IMR-90 (cell line): ENCODE measurements around the gene CLPSL2. TPM values are rescaled to one million over a fixed set of nuclear protein-coding genes. Genes with fewer than 3 reads are reported as not detected.

Source experiments
- ATAC-seq: fragments of 200-7000 bp; cut with Tn5 transposase; 2 replicates; pipeline ENCODE4 v1.9.1; 2020; ENCODE audit warnings: low read depth, mild to moderate bottlenecking, moderate library complexity
- BruUV-seq: library from RNA; stranded (reverse); fragments of 400-500 nt; replicated peaks from 2 replicates; lab custom pipeline; 2021; lab: Mats Ljungman, UMichigan
- CTCF ChIA-PET: fragments of 300-600 bp; formaldehyde crosslinking; extraction: SDS; loops from one replicate; lab custom pipeline; 2021; ENCODE audit warnings: antibody characterized with exemption; lab: Yijun Ruan, JAX
- POLR2A ChIA-PET: fragments of 300-600 bp; sonication (Branson Sonifier 250); formaldehyde crosslinking; loops from one replicate; lab custom pipeline; 2022; ENCODE audit warnings: antibody characterized with exemption; ENCODE audit not compliant: unreplicated experiment; lab: Charles Lee
- DNase-seq: peaks from one replicate; pipeline ENCODE4 v3.0.0; 2013
- H2AFZ ChIP-seq: replicated peaks from 2 replicates; pipeline ENCODE3; 2013; ENCODE audit warnings: low read length, mild to moderate bottlenecking; ENCODE audit not compliant: poor library complexity
- H2AK5ac ChIP-seq: 2 replicates; pipeline ENCODE4 v1.6.1; 2013; ENCODE audit warnings: low read depth, low read length, inconsistent platforms
- H2AK9ac ChIP-seq: replicated peaks from 2 replicates; pipeline ENCODE3; 2013; ENCODE audit warnings: mild to moderate bottlenecking, low read depth, low read length, moderate library complexity; ENCODE audit not compliant: poor library complexity
- H2BK120ac ChIP-seq: 2 replicates; pipeline ENCODE4 v1.6.1; 2013; ENCODE audit warnings: low read depth, low read length, inconsistent platforms
- H2BK15ac ChIP-seq: 3 replicates; pipeline ENCODE4 v1.6.1; 2013; ENCODE audit warnings: low read depth, low read length, inconsistent platforms
- H2BK20ac ChIP-seq: 2 replicates; pipeline ENCODE4 v1.6.1; 2013; ENCODE audit warnings: low read depth, mild to moderate bottlenecking, inconsistent platforms, low read length, moderate library complexity
- H2BK5ac ChIP-seq: 2 replicates; pipeline ENCODE4 v1.6.1; 2013; ENCODE audit warnings: mild to moderate bottlenecking, low read depth, low read length, inconsistent platforms; ENCODE audit not compliant: poor library complexity, severe bottlenecking
- H3K14ac ChIP-seq: replicated peaks from 2 replicates; pipeline ENCODE4 v1.6.1; 2013; ENCODE audit warnings: low read depth, low read length, inconsistent platforms
- H3K18ac ChIP-seq: 2 replicates; pipeline ENCODE4 v1.6.1; 2013; ENCODE audit warnings: low read depth, low read length, control low read depth
- H3K23ac ChIP-seq: 2 replicates; pipeline ENCODE4 v1.6.1; 2013; ENCODE audit warnings: low read depth, low read length, inconsistent platforms
- H3K27ac ChIP-seq: 2 replicates; pipeline ENCODE4 v1.5.1; 2013; ENCODE audit warnings: mild to moderate bottlenecking, control low read depth, low read length; ENCODE audit not compliant: insufficient read depth
- H3K27me3 ChIP-seq: 2 replicates; pipeline ENCODE4 v1.6.1; 2013; ENCODE audit warnings: low read length; ENCODE audit not compliant: control insufficient read depth, insufficient read depth
- H3K36me3 ChIP-seq: 2 replicates; pipeline ENCODE4 v1.6.1; 2013; ENCODE audit warnings: low read length, mixed read lengths; ENCODE audit not compliant: control insufficient read depth, insufficient read depth
- H3K4ac ChIP-seq: 2 replicates; pipeline ENCODE4 v1.6.1; 2013; ENCODE audit warnings: low read depth, low read length, inconsistent platforms
- H3K4me1 ChIP-seq: 2 replicates; pipeline ENCODE4 v1.6.1; 2013; ENCODE audit warnings: low read length, mixed read lengths; ENCODE audit not compliant: control insufficient read depth, insufficient read depth
- H3K4me2 ChIP-seq: 2 replicates; pipeline ENCODE4 v1.6.1; 2013; ENCODE audit warnings: low read depth, mild to moderate bottlenecking, control low read depth, low read length, moderate library complexity
- H3K4me3 ChIP-seq: 2 replicates; pipeline ENCODE4 v1.5.1; 2013; ENCODE audit warnings: low read depth, mild to moderate bottlenecking, control low read depth, low read length, moderate library complexity; ENCODE audit not compliant: insufficient read depth
- H3K56ac ChIP-seq: 2 replicates; pipeline ENCODE4 v1.6.1; 2013; ENCODE audit warnings: low read length, inconsistent platforms; ENCODE audit not compliant: insufficient read depth; ENCODE audit errors: extremely low read depth
- H3K79me1 ChIP-seq, 2 experiments: 2 replicates each; pipeline ENCODE4 v1.6.1; 2013; ENCODE audit warnings: low read length in 2 of 2, inconsistent platforms in 1 of 2, low read depth in 1 of 2
- H3K9ac ChIP-seq: 2 replicates; pipeline ENCODE4 v1.6.1; 2013; ENCODE audit warnings: low read depth, low read length, control low read depth
- H3K9me1 ChIP-seq: 2 replicates; pipeline ENCODE4 v1.6.1; 2013; ENCODE audit warnings: low read length, inconsistent platforms; ENCODE audit not compliant: insufficient read depth
- H3K9me3 ChIP-seq: 2 replicates; pipeline ENCODE4 v1.6.1; 2013; ENCODE audit warnings: low read length; ENCODE audit not compliant: control insufficient read depth, insufficient read depth
- H4K20me1 ChIP-seq: 2 replicates; pipeline ENCODE4 v1.6.1; 2013; ENCODE audit warnings: low read length, inconsistent platforms; ENCODE audit not compliant: insufficient read depth
- H4K5ac ChIP-seq: 2 replicates; pipeline ENCODE4 v1.6.1; 2013; ENCODE audit warnings: mild to moderate bottlenecking, low read depth, low read length, control low read depth
- H4K8ac ChIP-seq, 2 experiments: 2 replicates each; pipeline ENCODE4 v1.6.1; 2013; ENCODE audit warnings: low read depth in 2 of 2, low read length in 2 of 2, control low read depth in 1 of 2, inconsistent platforms in 1 of 2
- H4K91ac ChIP-seq: 2 replicates; pipeline ENCODE4 v1.6.1; 2013; ENCODE audit warnings: low read depth, low read length, inconsistent platforms; ENCODE audit not compliant: insufficient read depth
- BHLHE40 ChIP-seq: fragments of 150-350 bp; IDR thresholded peaks from 2 replicates; pipeline ENCODE4 v1.6.1; 2016; ENCODE audit warnings: mild to moderate bottlenecking, low read depth, low read length
- CHD1 ChIP-seq: IDR thresholded peaks from 2 replicates; pipeline ENCODE4 v1.6.1; 2012; ENCODE audit warnings: low read depth, low read length, improper control_type of control experiment
- CTCF ChIP-seq: conservative IDR thresholded peaks from 2 replicates; pipeline ENCODE4 v1.5.1; 2012; ENCODE audit warnings: mild to moderate bottlenecking, low read depth, low read length, improper control_type of control experiment
- FOS ChIP-seq: fragments of 150-350 bp; IDR thresholded peaks from 2 replicates; pipeline ENCODE4 v1.6.1; 2016; ENCODE audit warnings: low read depth, low read length
- MAZ ChIP-seq: IDR thresholded peaks from 2 replicates; pipeline ENCODE4 v1.6.1; 2012; ENCODE audit warnings: low read depth, mild to moderate bottlenecking, low read length, improper control_type of control experiment, moderate library complexity, borderline replicate concordance
- MXI1 ChIP-seq: IDR thresholded peaks from 2 replicates; pipeline ENCODE4 v1.6.1; 2012; ENCODE audit warnings: low read depth, mild to moderate bottlenecking, low read length, moderate library complexity, borderline replicate concordance
- POLR2A ChIP-seq: IDR thresholded peaks from 2 replicates; pipeline ENCODE4 v1.6.1; 2012; ENCODE audit warnings: mild to moderate bottlenecking, low read depth, low read length
- RAD21 ChIP-seq: IDR thresholded peaks from 2 replicates; pipeline ENCODE4 v1.6.1; 2012; ENCODE audit warnings: low read length, improper control_type of control experiment
- RCOR1 ChIP-seq: IDR thresholded peaks from 2 replicates; pipeline ENCODE4 v1.6.1; 2012; ENCODE audit warnings: mild to moderate bottlenecking, low read length, improper control_type of control experiment; ENCODE audit not compliant: insufficient replicate concordance
- RFX5 ChIP-seq: IDR thresholded peaks from 2 replicates; pipeline ENCODE4 v1.8.0; 2012; ENCODE audit warnings: low read depth, mild to moderate bottlenecking, low read length, moderate library complexity
- SMC3 ChIP-seq: fragments of 150-350 bp; IDR thresholded peaks from 2 replicates; pipeline ENCODE4 v1.6.1; 2016; ENCODE audit warnings: low read depth, mild to moderate bottlenecking, antibody characterized with exemption, low read length, moderate library complexity
- WGBS, 2 experiments: methylation state at CpG; one replicate each; pipeline versions ENCODE4 v1.1.5 to v1.1.7; 2013; ENCODE audit warnings: missing lambda C conversion rate in 2 of 2; ENCODE audit not compliant: insufficient read length in 1 of 2; ENCODE audit errors: extremely low coverage in 2 of 2; 5-methylcytosine and 5-hydroxymethylcytosine counted together
- dilution Hi-C: fragments of 300-500 bp; cut with HindIII; formaldehyde crosslinking; loops from one replicate; pipeline ENCODE4 v1.14.3; 2018; ENCODE audit warnings: low sequenced_read_pairs; ENCODE audit not compliant: unreplicated experiment
- in situ Hi-C: fragments of 300-500 bp; cut with MboI; formaldehyde crosslinking; loops from 3 replicates; pipeline ENCODE4 v1.14.3; 2019; ENCODE audit warnings: low sequenced_read_pairs, inconsistent platforms, mixed read lengths
- intact Hi-C: fragments of 100-400 bp; cut with micrococcal nuclease; formaldehyde crosslinking; loops from 2 replicates; pipeline ENCODE4 v1.10.0; 2022
- polyA plus RNA-seq, 3 experiments: library from polyadenylated mRNA; depleted of rRNA; stranded (reverse); fragments of >200 nt; gene quantifications; 2 replicates each; pipeline ENCODE4 v1.2.3, GENCODE V29; 2012; ENCODE audit warnings: low replicate concordance in 1 of 3
- total RNA-seq: library from RNA; depleted of rRNA; stranded (reverse); fragments of >200 nt; gene quantifications from 2 replicates; pipeline ENCODE4 v1.2.3, GENCODE V29; 2012
- TF ChIP-seq, protein P1 (sequence below): fragments of 150-350 bp; IDR thresholded peaks from 2 replicates; pipeline ENCODE4 v1.6.1; 2017; ENCODE audit warnings: mild to moderate bottlenecking, antibody characterized with exemption, low read length, low read depth
- TF ChIP-seq, protein P2 (sequence below): fragments of 150-350 bp; IDR thresholded peaks from 2 replicates; pipeline ENCODE4 v1.6.1; 2016; ENCODE audit warnings: low read depth, mild to moderate bottlenecking, low read length, moderate library complexity, borderline replicate concordance

Gene CLPSL2
- total and polyA plus RNA-seq, 2 of the 4 experiments (the other 2 are of a cell fraction): not detected

DNA sequence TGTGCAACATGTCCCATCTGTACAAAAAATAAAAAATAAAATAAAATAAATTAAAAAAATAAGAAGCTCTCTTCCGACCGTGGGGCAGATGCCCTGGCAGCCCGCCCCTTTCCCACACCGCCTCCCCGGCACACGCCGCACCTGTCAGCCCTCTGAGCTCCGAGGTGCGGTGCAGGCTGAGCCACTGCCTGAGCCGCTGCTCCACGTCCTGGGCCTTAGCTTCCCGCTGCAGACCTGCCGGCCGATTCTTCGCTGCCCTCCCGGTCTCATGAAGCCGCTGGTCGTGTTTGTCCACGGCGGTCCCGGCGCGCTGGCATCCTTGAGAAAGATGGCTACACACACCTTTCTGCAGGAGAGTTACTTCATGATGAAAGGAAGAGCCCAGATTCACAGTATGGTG lies 10.7 kb upstream of the CLPSL2 start:
- dilution Hi-C loops: no loop called here
- POLR2A ChIA-PET: no interaction called here

More for the DNA sequence above, 10.7 kb upstream of the CLPSL2 start:
- 75% methylated on average over 19 of the region's 23 CpGs; no CpG with 5 or more reads in 1 of the 2 experiments for WGBS, 2 experiments
- H2BK20ac ChIP-seq: no peak overlapping the region
- no peak overlapping the region for H3K4ac ChIP-seq
- H3K56ac ChIP-seq: no peak overlapping the region
- BruUV-seq: no TSS peak
- H4K20me1 ChIP-seq: no peaks in the 10 kb centered on the region
- H3K9me3 ChIP-seq: no peaks in the 10 kb centered on the region
- no peaks in the 10 kb centered on the region for H3K9me1 ChIP-seq
- no peak overlapping the region for H2BK5ac ChIP-seq
- no peak overlapping the region for H3K27ac ChIP-seq
- H2BK120ac ChIP-seq: no peak overlapping the region
- DNase-seq: no peak
- no peak overlapping the region for H3K14ac ChIP-seq
- no peak overlapping the region for H2AK5ac ChIP-seq
- no peak overlapping the region for H4K91ac ChIP-seq
- in situ Hi-C loops: no loop called here
- CTCF ChIA-PET: no interaction called here
- intact Hi-C loops: no loop called here
- H2AK9ac ChIP-seq: no peak overlapping the region
- no peak overlapping the region for H3K9ac ChIP-seq
- peaks cover 32% of the 10 kb centered on the region for H3K27me3 ChIP-seq
- H2AFZ ChIP-seq: no peak overlapping the region
- no peak overlapping the region for H3K4me2 ChIP-seq
- no peak overlapping the region for H3K4me3 ChIP-seq
- TF ChIP-seq, protein P1, sequence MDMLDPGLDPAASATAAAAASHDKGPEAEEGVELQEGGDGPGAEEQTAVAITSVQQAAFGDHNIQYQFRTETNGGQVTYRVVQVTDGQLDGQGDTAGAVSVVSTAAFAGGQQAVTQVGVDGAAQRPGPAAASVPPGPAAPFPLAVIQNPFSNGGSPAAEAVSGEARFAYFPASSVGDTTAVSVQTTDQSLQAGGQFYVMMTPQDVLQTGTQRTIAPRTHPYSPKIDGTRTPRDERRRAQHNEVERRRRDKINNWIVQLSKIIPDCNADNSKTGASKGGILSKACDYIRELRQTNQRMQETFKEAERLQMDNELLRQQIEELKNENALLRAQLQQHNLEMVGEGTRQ: no peak
- TF ChIP-seq MAZ (no peak), RCOR1 (no peak), FOS (no peak), SMC3 (no peak), MXI1 (no peak), POLR2A (no peak), CHD1 (no peak), RAD21 (no peak), CTCF (no peak), BHLHE40 (no peak), RFX5 (no peak)
- TF ChIP-seq, protein P2, sequence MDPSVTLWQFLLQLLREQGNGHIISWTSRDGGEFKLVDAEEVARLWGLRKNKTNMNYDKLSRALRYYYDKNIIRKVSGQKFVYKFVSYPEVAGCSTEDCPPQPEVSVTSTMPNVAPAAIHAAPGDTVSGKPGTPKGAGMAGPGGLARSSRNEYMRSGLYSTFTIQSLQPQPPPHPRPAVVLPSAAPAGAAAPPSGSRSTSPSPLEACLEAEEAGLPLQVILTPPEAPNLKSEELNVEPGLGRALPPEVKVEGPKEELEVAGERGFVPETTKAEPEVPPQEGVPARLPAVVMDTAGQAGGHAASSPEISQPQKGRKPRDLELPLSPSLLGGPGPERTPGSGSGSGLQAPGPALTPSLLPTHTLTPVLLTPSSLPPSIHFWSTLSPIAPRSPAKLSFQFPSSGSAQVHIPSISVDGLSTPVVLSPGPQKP: no peak
- no peak overlapping the region for H3K23ac ChIP-seq
- no peaks in the 10 kb centered on the region for H3K79me1 ChIP-seq
- H3K36me3 ChIP-seq: no peaks in the 10 kb centered on the region
- no peak overlapping the region for H4K8ac ChIP-seq
- H2BK15ac ChIP-seq: no peak overlapping the region
- no peak overlapping the region for H3K18ac ChIP-seq
- no peaks in the 10 kb centered on the region for H3K4me1 ChIP-seq
- no peak for ATAC-seq
- no peak overlapping the region for H4K5ac ChIP-seq
